ENCODE measurements around the gene PLXDC2. TPM values are rescaled to one million over a fixed set of nuclear protein-coding genes. Genes with fewer than 3 reads are reported as not detected.
A peak's percentile ranks its signal among the peaks of the same experiment; 100 is the strongest.

PLXDC2 gene
- total RNA-seq, 1 donor from 2014 or later: 129 TPM

- H3K4me1 ChIP-seq: peaks cover 3% of the 10 kb centered on the region
- peak overlapping the region; percentile 81 for H3K27ac ChIP-seq
- no peak for TF ChIP-seq CTCF (IDR thresholded peaks at IDR 0.05)
- ATAC-seq (peak; percentile 85), DNase-seq (peak; percentile 89)
- no peaks in the 10 kb centered on the region for H3K9me3 ChIP-seq
- intact Hi-C loops (cut with DNase I): no loop called here
- peak overlapping the region; percentile 75 for H3K4me3 ChIP-seq
- H3K36me3 ChIP-seq: no peaks in the 10 kb centered on the region
- no peaks in the 10 kb centered on the region for H3K27me3 ChIP-seq
These were observed 361 bp upstream of the PLXDC2 start for GRCh38 chr10:19815731-19816410.

- no peaks in the 10 kb centered on the region for H3K36me3 ChIP-seq
- no peaks in the 10 kb centered on the region for H3K9me3 ChIP-seq
- peak overlapping the region; percentile 75 for H3K4me3 ChIP-seq
- no peaks in the 10 kb centered on the region for H3K27me3 ChIP-seq
- H3K4me1 ChIP-seq: peaks cover 6% of the 10 kb centered on the region
- intact Hi-C loops (cut with DNase I): no loop called here
- DNase-seq (peak; percentile 70), ATAC-seq (peak; percentile 45)
- no peak for TF ChIP-seq CTCF (IDR thresholded peaks at IDR 0.05)
- peak overlapping the region; percentile 81 for H3K27ac ChIP-seq
These were observed 1.1 kb downstream of the PLXDC2 start for GRCh38 chr10:19817231-19817933.

GRCh38 chr10:19818876-19819275, 2.6 kb downstream of the PLXDC2 start:
- Histone ChIP-seq H3K27ac (peak overlapping the region; percentile 37), H3K36me3 (no peaks in the 10 kb centered on the region), H3K9me3 (no peaks in the 10 kb centered on the region), H3K27me3 (no peaks in the 10 kb centered on the region), H3K4me3 (peak overlapping the region; percentile 75), H3K4me1 (peaks cover 6% of the 10 kb centered on the region)
- no peak for TF ChIP-seq CTCF (IDR thresholded peaks at IDR 0.05)
- intact Hi-C loops (cut with DNase I): no loop called here
- ATAC-seq (no peak), DNase-seq (no peak)

GRCh38 chr10:19819419-19820033, 3.3 kb downstream of the PLXDC2 start:
- intact Hi-C loops (cut with DNase I): no loop called here
- ATAC-seq (peak; percentile 6), DNase-seq (no peak)
- Histone ChIP-seq H3K27me3 (no peaks in the 10 kb centered on the region), H3K4me1 (peaks cover 10% of the 10 kb centered on the region), H3K36me3 (no peaks in the 10 kb centered on the region), H3K27ac (peak overlapping the region; percentile 37), H3K4me3 (peak overlapping the region; percentile 75), H3K9me3 (no peaks in the 10 kb centered on the region)
- TF ChIP-seq CTCF (IDR thresholded peaks at IDR 0.05): peak; percentile 85

GRCh38 chr10:19824381-19825342, 8.4 kb downstream of the PLXDC2 start:
- Histone ChIP-seq H3K4me1 (peaks cover 49% of the 10 kb centered on the region), H3K27me3 (no peaks in the 10 kb centered on the region), H3K27ac (peak overlapping the region; percentile 59), H3K36me3 (no peaks in the 10 kb centered on the region), H3K9me3 (no peaks in the 10 kb centered on the region), H3K4me3 (no peak overlapping the region)
- DNase-seq: no peak
- peak; percentile 77 for ATAC-seq
- intact Hi-C loops (cut with DNase I): no loop called here
- no peak for TF ChIP-seq CTCF (IDR thresholded peaks at IDR 0.05)

All from upper lobe of right lung (tissue), 1 donor.